Neural cell (in vitro differentiated cells): Measurements from ENCODE around the gene S100A16. TPM values are rescaled to one million over a fixed set of nuclear protein-coding genes. Genes with fewer than 3 reads are reported as not detected.

Experiments
- H2AFZ ChIP-seq: fragments of 200-600, 300-800 bp; sonication (generic), shearing (Covaris generic); 2 replicates; pipeline ENCODE4 v1.6.0; 2014; ENCODE audit warnings: low read depth, mild to moderate bottlenecking, antibody characterized with exemption, low read length, moderate library complexity
- H3F3A ChIP-seq: fragments of 200-600 bp; shearing (Covaris generic); 2 replicates; pipeline ENCODE4 v1.6.1; 2016; ENCODE audit warnings: mild to moderate bottlenecking, moderate library complexity, mixed read lengths, antibody characterized with exemption, low read length; ENCODE audit not compliant: insufficient read depth, poor library complexity, severe bottlenecking
- H3K27ac ChIP-seq: fragments of 200-600, 300-800 bp; sonication (generic), shearing (Covaris generic); 2 replicates; pipeline ENCODE4 v1.5.1; 2014; ENCODE audit warnings: mild to moderate bottlenecking, low read length, moderate library complexity
- H3K27me3 ChIP-seq: fragments of 300-800, 200-600 bp; sonication (generic), shearing (Covaris generic); 2 replicates; pipeline ENCODE4 v1.6.0; 2014; ENCODE audit warnings: mild to moderate bottlenecking, low read depth, low read length, moderate library complexity; ENCODE audit not compliant: insufficient read depth
- H3K36me3 ChIP-seq: fragments of 300-800, 200-600 bp; sonication (generic), shearing (Covaris generic); 2 replicates; pipeline ENCODE4 v1.5.1; 2014; ENCODE audit warnings: mild to moderate bottlenecking, antibody characterized with exemption, low read length, moderate library complexity; ENCODE audit not compliant: insufficient read depth
- H3K4me2 ChIP-seq: fragments of 300-800, 200-600 bp; sonication (generic), shearing (Covaris generic); 2 replicates; pipeline ENCODE4 v1.6.0; 2014; ENCODE audit warnings: mild to moderate bottlenecking, low read length
- H3K4me3 ChIP-seq: fragments of 300-800, 200-600 bp; sonication (generic), shearing (Covaris generic); 2 replicates; pipeline ENCODE4 v1.5.1; 2014; ENCODE audit warnings: mild to moderate bottlenecking, low read length, moderate library complexity
- H3K79me2 ChIP-seq: fragments of 200-600 bp; shearing (Covaris generic); replicated peaks from 2 replicates; pipeline ENCODE4 v1.6.0; 2014; ENCODE audit warnings: mild to moderate bottlenecking, low read length, moderate library complexity; ENCODE audit not compliant: insufficient read depth
- H3K9ac ChIP-seq: fragments of 300-800, 200-600 bp; sonication (generic), shearing (Covaris generic); 2 replicates; pipeline ENCODE4 v1.6.1; 2016; ENCODE audit warnings: mild to moderate bottlenecking, low read length, mixed read lengths
- H3K9me2 ChIP-seq: fragments of 200-600 bp; shearing (Covaris generic); 2 replicates; pipeline ENCODE4 v1.6.1; 2016; ENCODE audit warnings: mild to moderate bottlenecking, low read length, mixed read lengths; ENCODE audit not compliant: insufficient read depth
- H3K9me3 ChIP-seq: fragments of 200-600, 300-800 bp; sonication (generic), shearing (Covaris generic); 2 replicates; pipeline ENCODE4 v1.6.1; 2016; ENCODE audit warnings: mild to moderate bottlenecking, mixed run types, low read length, moderate library complexity, mixed read lengths
- H4K20me1 ChIP-seq: fragments of 200-600 bp; shearing (Covaris generic); 2 replicates; pipeline ENCODE4 v1.6.1; 2016; ENCODE audit warnings: mild to moderate bottlenecking, mixed run types; ENCODE audit not compliant: insufficient read depth
- EP300 ChIP-seq: fragments of 450-650 bp; conservative IDR thresholded peaks from 2 replicates; pipeline ENCODE4 v1.6.1; 2014; ENCODE audit warnings: antibody characterized with exemption, mild to moderate bottlenecking, moderate library complexity; ENCODE audit not compliant: poor library complexity, severe bottlenecking
- EZH2 ChIP-seq: fragments of 200-600, 300-800 bp; shearing (Covaris generic), sonication (generic); IDR thresholded peaks from 2 replicates; pipeline ENCODE4 v1.6.1; 2014; ENCODE audit warnings: antibody characterized with exemption, low read length, borderline replicate concordance, mild to moderate bottlenecking; ENCODE audit not compliant: insufficient read depth, poor library complexity, severe bottlenecking
- MXI1 ChIP-seq: fragments of 450-650 bp; conservative IDR thresholded peaks from 2 replicates; pipeline ENCODE4 v1.6.1; 2014; ENCODE audit warnings: antibody characterized with exemption, mild to moderate bottlenecking; ENCODE audit not compliant: poor library complexity, severe bottlenecking
- POLR2AphosphoS5 ChIP-seq: IDR thresholded peaks from 2 replicates; pipeline ENCODE4 v1.6.1; 2012
- RAD21 ChIP-seq: fragments of 450-650 bp; conservative IDR thresholded peaks from 2 replicates; pipeline ENCODE4 v1.6.1; 2014; ENCODE audit warnings: antibody characterized with exemption, mild to moderate bottlenecking, moderate library complexity
- SMC3 ChIP-seq: fragments of 450-650 bp; conservative IDR thresholded peaks from 2 replicates; pipeline ENCODE4 v1.6.1; 2014; ENCODE audit warnings: antibody characterized with exemption, mild to moderate bottlenecking, moderate library complexity; ENCODE audit not compliant: poor library complexity
- TAF1 ChIP-seq: IDR thresholded peaks from 2 replicates; pipeline ENCODE4 v1.6.1; 2012; ENCODE audit warnings: low read depth
- polyA plus RNA-seq: library from polyadenylated mRNA; depleted of rRNA; stranded (reverse); fragments of >200 nt; gene quantifications from 2 replicates; pipeline ENCODE4 v1.2.3, GENCODE V29; 2014
- TF ChIP-seq, protein P1 (sequence below): fragments of 450-650 bp; IDR thresholded peaks from 2 replicates; pipeline ENCODE4 v1.5.1; 2014; ENCODE audit warnings: antibody characterized with exemption, mild to moderate bottlenecking, moderate library complexity; ENCODE audit not compliant: poor library complexity, severe bottlenecking
- TF ChIP-seq, protein P2 (sequence below): IDR thresholded peaks from 2 replicates; pipeline ENCODE4 v1.6.1; 2012; ENCODE audit warnings: borderline replicate concordance

Gene S100A16
- polyA plus RNA-seq, 1 donor from 2014 or later: not detected

DNA sequence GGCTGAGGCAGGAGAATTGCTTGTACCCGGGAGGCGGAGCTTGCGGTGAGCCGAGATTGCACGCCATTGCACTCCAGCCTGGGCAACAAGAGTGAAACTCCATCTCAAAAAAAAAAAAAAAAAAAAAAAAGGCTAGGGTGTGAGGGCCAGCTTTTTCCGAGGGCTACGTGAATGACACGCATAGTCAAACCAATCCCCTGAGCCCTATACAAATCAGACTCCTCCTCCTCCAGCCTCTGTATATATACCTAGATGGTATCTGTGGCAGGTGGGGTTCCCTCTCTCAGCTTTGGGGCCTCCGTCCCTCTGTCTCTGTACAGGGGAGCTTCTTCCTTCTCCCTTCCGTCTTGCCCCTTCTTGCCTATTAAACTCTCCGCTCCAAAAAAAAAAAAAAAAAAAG, 6.7 kb downstream of the S100A16 start:
- Histone ChIP-seq H3K27ac (no peak overlapping the region), H3K36me3 (no peaks in the 10 kb centered on the region), H3K9me3 (no peaks in the 10 kb centered on the region), H3K79me2 (no peaks in the 10 kb centered on the region), H4K20me1 (no peaks in the 10 kb centered on the region), H2AFZ (no peak overlapping the region), H3K9ac (no peak overlapping the region), H3K4me3 (no peak overlapping the region), H3K9me2 (no peaks in the 10 kb centered on the region), H3F3A (no peaks in the 10 kb centered on the region), H3K4me2 (no peak overlapping the region), H3K27me3 (no peaks in the 10 kb centered on the region)
- TF ChIP-seq, protein P1, sequence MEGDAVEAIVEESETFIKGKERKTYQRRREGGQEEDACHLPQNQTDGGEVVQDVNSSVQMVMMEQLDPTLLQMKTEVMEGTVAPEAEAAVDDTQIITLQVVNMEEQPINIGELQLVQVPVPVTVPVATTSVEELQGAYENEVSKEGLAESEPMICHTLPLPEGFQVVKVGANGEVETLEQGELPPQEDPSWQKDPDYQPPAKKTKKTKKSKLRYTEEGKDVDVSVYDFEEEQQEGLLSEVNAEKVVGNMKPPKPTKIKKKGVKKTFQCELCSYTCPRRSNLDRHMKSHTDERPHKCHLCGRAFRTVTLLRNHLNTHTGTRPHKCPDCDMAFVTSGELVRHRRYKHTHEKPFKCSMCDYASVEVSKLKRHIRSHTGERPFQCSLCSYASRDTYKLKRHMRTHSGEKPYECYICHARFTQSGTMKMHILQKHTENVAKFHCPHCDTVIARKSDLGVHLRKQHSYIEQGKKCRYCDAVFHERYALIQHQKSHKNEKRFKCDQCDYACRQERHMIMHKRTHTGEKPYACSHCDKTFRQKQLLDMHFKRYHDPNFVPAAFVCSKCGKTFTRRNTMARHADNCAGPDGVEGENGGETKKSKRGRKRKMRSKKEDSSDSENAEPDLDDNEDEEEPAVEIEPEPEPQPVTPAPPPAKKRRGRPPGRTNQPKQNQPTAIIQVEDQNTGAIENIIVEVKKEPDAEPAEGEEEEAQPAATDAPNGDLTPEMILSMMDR: no peak
- TF ChIP-seq POLR2AphosphoS5 (no peak), TAF1 (no peak), MXI1 (no peak), SMC3 (no peak), RAD21 (no peak), EP300 (no peak), EZH2 (no peak)
- TF ChIP-seq, protein P2, sequence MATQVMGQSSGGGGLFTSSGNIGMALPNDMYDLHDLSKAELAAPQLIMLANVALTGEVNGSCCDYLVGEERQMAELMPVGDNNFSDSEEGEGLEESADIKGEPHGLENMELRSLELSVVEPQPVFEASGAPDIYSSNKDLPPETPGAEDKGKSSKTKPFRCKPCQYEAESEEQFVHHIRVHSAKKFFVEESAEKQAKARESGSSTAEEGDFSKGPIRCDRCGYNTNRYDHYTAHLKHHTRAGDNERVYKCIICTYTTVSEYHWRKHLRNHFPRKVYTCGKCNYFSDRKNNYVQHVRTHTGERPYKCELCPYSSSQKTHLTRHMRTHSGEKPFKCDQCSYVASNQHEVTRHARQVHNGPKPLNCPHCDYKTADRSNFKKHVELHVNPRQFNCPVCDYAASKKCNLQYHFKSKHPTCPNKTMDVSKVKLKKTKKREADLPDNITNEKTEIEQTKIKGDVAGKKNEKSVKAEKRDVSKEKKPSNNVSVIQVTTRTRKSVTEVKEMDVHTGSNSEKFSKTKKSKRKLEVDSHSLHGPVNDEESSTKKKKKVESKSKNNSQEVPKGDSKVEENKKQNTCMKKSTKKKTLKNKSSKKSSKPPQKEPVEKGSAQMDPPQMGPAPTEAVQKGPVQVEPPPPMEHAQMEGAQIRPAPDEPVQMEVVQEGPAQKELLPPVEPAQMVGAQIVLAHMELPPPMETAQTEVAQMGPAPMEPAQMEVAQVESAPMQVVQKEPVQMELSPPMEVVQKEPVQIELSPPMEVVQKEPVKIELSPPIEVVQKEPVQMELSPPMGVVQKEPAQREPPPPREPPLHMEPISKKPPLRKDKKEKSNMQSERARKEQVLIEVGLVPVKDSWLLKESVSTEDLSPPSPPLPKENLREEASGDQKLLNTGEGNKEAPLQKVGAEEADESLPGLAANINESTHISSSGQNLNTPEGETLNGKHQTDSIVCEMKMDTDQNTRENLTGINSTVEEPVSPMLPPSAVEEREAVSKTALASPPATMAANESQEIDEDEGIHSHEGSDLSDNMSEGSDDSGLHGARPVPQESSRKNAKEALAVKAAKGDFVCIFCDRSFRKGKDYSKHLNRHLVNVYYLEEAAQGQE: no peak

DNA sequence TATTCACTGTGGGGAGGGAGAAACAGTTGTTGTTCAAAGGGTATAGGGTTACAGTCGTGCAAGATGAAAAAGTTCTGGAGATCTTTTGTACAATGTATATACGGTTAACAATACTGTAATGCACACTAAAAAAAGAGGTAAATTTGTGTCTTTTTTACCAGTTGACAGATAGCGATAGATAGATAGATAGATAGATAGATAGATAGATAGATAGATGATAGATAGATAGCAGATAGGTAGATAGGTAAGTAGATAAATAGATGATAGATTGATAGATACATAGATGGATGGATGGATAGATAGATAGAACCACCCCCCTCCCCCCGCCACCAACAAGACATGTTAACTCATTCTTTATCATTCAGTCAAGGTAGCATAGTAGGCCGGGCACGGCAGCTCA, 10.2 kb downstream of the S100A16 start:
- Histone ChIP-seq H3K9me2 (no peaks in the 10 kb centered on the region), H3K27me3 (no peaks in the 10 kb centered on the region), H3K36me3 (no peaks in the 10 kb centered on the region), H3K9me3 (no peaks in the 10 kb centered on the region), H3K4me3 (no peak overlapping the region), H3K9ac (no peak overlapping the region), H3K4me2 (no peak overlapping the region), H4K20me1 (no peaks in the 10 kb centered on the region), H2AFZ (no peak overlapping the region), H3K27ac (no peak overlapping the region), H3K79me2 (no peaks in the 10 kb centered on the region), H3F3A (no peaks in the 10 kb centered on the region)
- TF ChIP-seq SMC3: no peak
- no peak for TF ChIP-seq EZH2
- TF ChIP-seq, protein P2: no peak
- TF ChIP-seq RAD21: no peak
- TF ChIP-seq MXI1: no peak
